Memory B cell (primary cell): ENCODE measurements around the gene TSPAN5.

ENCODE experiments used
- ATAC-seq: fragments of 150-1000 bp; cut with Tn5 transposase; 2 replicates; pipeline ENCODE4 v1.10.0; 2021; ENCODE audit warnings: low read depth, mild to moderate bottlenecking, moderate library complexity
- DNase-seq, 2 donors: peaks; one replicate each; pipeline ENCODE4 v3.0.0; 2022; ENCODE audit warnings: low spot score in 2 of 2
- H3K27ac Mint-ChIP-seq: one replicate; pipeline ENCODE4 v1.8.0; 2022; ENCODE audit warnings: mild to moderate bottlenecking, moderate library complexity, mixed read lengths
- H3K27me3 Mint-ChIP-seq: one replicate; pipeline ENCODE4 v1.8.0; 2022; ENCODE audit warnings: mixed read lengths
- H3K36me3 Mint-ChIP-seq: one replicate; pipeline ENCODE4 v1.8.0; 2022; ENCODE audit warnings: mild to moderate bottlenecking, mixed read lengths
- H3K4me1 Mint-ChIP-seq: one replicate; pipeline ENCODE4 v1.8.0; 2022; ENCODE audit warnings: mixed read lengths
- H3K4me3 Mint-ChIP-seq: one replicate; pipeline ENCODE4 v1.8.0; 2022; ENCODE audit warnings: mild to moderate bottlenecking, moderate library complexity, mixed read lengths
- H3K9me3 Mint-ChIP-seq: one replicate; pipeline ENCODE4 v1.8.0; 2022; ENCODE audit warnings: mixed read lengths

The TSPAN5 gene

GRCh38 chr4:98599617-98600205 is 58.7 kb downstream of the TSPAN5 start:
- peaks cover 5% of the 10 kb centered on the region for H3K9me3 Mint-ChIP-seq

GRCh38 chr4:98586962-98587354 is 71.5 kb downstream of the TSPAN5 start:
- Mint-ChIP-seq H3K9me3 (no peaks in the 10 kb centered on the region), H3K4me3 (no peak overlapping the region), H3K27ac (no peak overlapping the region), H3K27me3 (no peaks in the 10 kb centered on the region), H3K36me3 (no peaks in the 10 kb centered on the region), H3K4me1 (peaks cover 6% of the 10 kb centered on the region)
- ATAC-seq (no peak), DNase-seq (no peak)

More at GRCh38 chr4:98599617-98600205, 58.7 kb downstream of the TSPAN5 start:
- Mint-ChIP-seq H3K27ac (no peak overlapping the region), H3K4me1 (peaks cover 22% of the 10 kb centered on the region), H3K4me3 (no peak overlapping the region), H3K36me3 (peaks cover 12% of the 10 kb centered on the region), H3K27me3 (no peaks in the 10 kb centered on the region)
- DNase-seq (no peak), ATAC-seq (no peak)

GRCh38 chr4:98586291-98586961 is 72.0 kb downstream of the TSPAN5 start:
- H3K4me1 Mint-ChIP-seq, result peaks cover 7% of the 10 kb centered on the region
- no peak overlapping the region for H3K27ac Mint-ChIP-seq
- no peaks in the 10 kb centered on the region for H3K9me3 Mint-ChIP-seq
- DNase-seq (no peak), ATAC-seq (no peak)
- H3K27me3 Mint-ChIP-seq, result no peaks in the 10 kb centered on the region
- no peak overlapping the region for H3K4me3 Mint-ChIP-seq
- no peaks in the 10 kb centered on the region for H3K36me3 Mint-ChIP-seq

GRCh38 chr4:98585596-98585995 is 72.8 kb downstream of the TSPAN5 start:
- Mint-ChIP-seq H3K9me3 (no peaks in the 10 kb centered on the region), H3K27ac (no peak overlapping the region), H3K4me3 (no peak overlapping the region), H3K27me3 (no peaks in the 10 kb centered on the region), H3K4me1 (peaks cover 13% of the 10 kb centered on the region), H3K36me3 (no peaks in the 10 kb centered on the region)
- no peak for ATAC-seq
- no peak for DNase-seq

GRCh38 chr4:98584265-98584664 is 74.1 kb downstream of the TSPAN5 start:
- no peak overlapping the region for H3K27ac Mint-ChIP-seq
- H3K27me3 Mint-ChIP-seq, result no peaks in the 10 kb centered on the region
- no peak for ATAC-seq
- H3K36me3 Mint-ChIP-seq, result no peaks in the 10 kb centered on the region
- no peak overlapping the region for H3K4me3 Mint-ChIP-seq
- DNase-seq, result no peak
- H3K4me1 Mint-ChIP-seq, result peaks cover 18% of the 10 kb centered on the region
- H3K9me3 Mint-ChIP-seq, result no peaks in the 10 kb centered on the region

- no peak overlapping the region for H3K4me3 Mint-ChIP-seq
- DNase-seq (no peak), ATAC-seq (no peak)
- H3K4me1 Mint-ChIP-seq, result peaks cover 25% of the 10 kb centered on the region
- H3K9me3 Mint-ChIP-seq, result no peaks in the 10 kb centered on the region
- no peak overlapping the region for H3K27ac Mint-ChIP-seq
- H3K36me3 Mint-ChIP-seq, result no peaks in the 10 kb centered on the region
- H3K27me3 Mint-ChIP-seq, result no peaks in the 10 kb centered on the region
Observed at GRCh38 chr4:98583265-98583664, 75.1 kb downstream of the TSPAN5 start.

GRCh38 chr4:98581126-98581525 is 77.3 kb downstream of the TSPAN5 start:
- H3K4me1 Mint-ChIP-seq, result peaks cover 31% of the 10 kb centered on the region
- peaks cover under 1% of the 10 kb centered on the region for H3K36me3 Mint-ChIP-seq
- H3K27me3 Mint-ChIP-seq, result no peaks in the 10 kb centered on the region
- no peaks in the 10 kb centered on the region for H3K9me3 Mint-ChIP-seq
- DNase-seq (no peak), ATAC-seq (no peak)
- H3K4me3 Mint-ChIP-seq, result peak overlapping the region; percentile 28
- H3K27ac Mint-ChIP-seq, result no peak overlapping the region

- ATAC-seq (peak; percentile 80), DNase-seq (no peak)
- H3K9me3 Mint-ChIP-seq, result no peaks in the 10 kb centered on the region
- H3K4me1 Mint-ChIP-seq, result peaks cover 31% of the 10 kb centered on the region
- H3K27ac Mint-ChIP-seq, result no peak overlapping the region
- H3K36me3 Mint-ChIP-seq, result peaks cover 10% of the 10 kb centered on the region
- no peaks in the 10 kb centered on the region for H3K27me3 Mint-ChIP-seq
- no peak overlapping the region for H3K4me3 Mint-ChIP-seq
Observed at GRCh38 chr4:98577956-98578355, 80.5 kb downstream of the TSPAN5 start.

DNA sequence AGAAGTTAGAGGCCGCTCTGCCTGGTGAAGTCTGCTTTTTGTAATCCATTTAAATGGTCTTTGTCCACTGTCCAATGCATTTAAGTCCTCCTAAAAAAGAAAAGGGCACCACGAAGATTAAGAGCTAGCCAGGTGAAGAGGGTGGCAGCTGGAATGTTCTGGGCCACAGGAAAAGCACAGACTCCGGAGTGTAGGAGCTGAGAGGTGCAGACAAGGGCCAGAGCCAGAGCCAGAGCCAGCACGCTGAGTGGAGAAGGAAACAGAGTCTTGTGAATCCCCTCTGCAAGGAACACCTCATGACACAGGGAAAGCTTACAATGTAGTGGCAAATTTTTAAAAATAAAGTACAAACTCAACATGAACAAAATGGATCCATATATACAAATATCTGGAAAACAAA is 83.6 kb downstream of the TSPAN5 start:
- no peak for ATAC-seq
- Mint-ChIP-seq H3K4me3 (no peak overlapping the region), H3K9me3 (no peaks in the 10 kb centered on the region), H3K27ac (no peak overlapping the region), H3K36me3 (peaks cover 10% of the 10 kb centered on the region), H3K4me1 (peaks cover 19% of the 10 kb centered on the region), H3K27me3 (no peaks in the 10 kb centered on the region)
- no peak for DNase-seq

GRCh38 chr4:98573791-98574190 is 84.6 kb downstream of the TSPAN5 start:
- DNase-seq (no peak), ATAC-seq (no peak)
- Mint-ChIP-seq H3K9me3 (no peaks in the 10 kb centered on the region), H3K36me3 (peaks cover 12% of the 10 kb centered on the region), H3K27me3 (no peaks in the 10 kb centered on the region), H3K4me3 (no peak overlapping the region), H3K4me1 (peaks cover 14% of the 10 kb centered on the region), H3K27ac (no peak overlapping the region)

DNA sequence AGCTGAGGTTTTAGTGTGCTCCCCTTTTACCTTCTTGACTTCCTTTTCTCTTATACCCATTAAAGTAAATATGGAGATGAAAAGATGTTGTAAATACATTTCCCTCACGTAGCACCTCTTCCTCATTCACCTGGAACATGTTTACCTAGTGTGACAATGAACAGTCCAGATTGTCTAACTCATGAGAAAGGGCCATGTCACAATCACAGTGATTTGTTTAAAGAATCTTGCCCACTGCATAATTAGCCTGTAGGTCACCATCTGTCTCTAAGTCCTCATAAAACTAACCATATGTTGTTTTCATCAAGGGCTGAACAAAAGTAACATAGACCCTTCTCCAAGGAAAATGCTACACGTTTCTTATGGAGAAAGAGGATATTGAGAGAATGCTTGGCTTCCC is 85.7 kb downstream of the TSPAN5 start:
- Mint-ChIP-seq H3K4me1 (peaks cover 7% of the 10 kb centered on the region), H3K4me3 (no peak overlapping the region), H3K9me3 (no peaks in the 10 kb centered on the region), H3K36me3 (peaks cover 12% of the 10 kb centered on the region), H3K27me3 (no peaks in the 10 kb centered on the region), H3K27ac (no peak overlapping the region)
- no peak for ATAC-seq
- DNase-seq, result no peak

- no peak for DNase-seq
- Mint-ChIP-seq H3K27me3 (no peaks in the 10 kb centered on the region), H3K4me3 (no peak overlapping the region), H3K4me1 (peaks cover 8% of the 10 kb centered on the region), H3K9me3 (no peaks in the 10 kb centered on the region), H3K36me3 (peaks cover 12% of the 10 kb centered on the region), H3K27ac (no peak overlapping the region)
- ATAC-seq, result peak; percentile 44
Observed at GRCh38 chr4:98571161-98571786, 87.1 kb downstream of the TSPAN5 start.

DNA sequence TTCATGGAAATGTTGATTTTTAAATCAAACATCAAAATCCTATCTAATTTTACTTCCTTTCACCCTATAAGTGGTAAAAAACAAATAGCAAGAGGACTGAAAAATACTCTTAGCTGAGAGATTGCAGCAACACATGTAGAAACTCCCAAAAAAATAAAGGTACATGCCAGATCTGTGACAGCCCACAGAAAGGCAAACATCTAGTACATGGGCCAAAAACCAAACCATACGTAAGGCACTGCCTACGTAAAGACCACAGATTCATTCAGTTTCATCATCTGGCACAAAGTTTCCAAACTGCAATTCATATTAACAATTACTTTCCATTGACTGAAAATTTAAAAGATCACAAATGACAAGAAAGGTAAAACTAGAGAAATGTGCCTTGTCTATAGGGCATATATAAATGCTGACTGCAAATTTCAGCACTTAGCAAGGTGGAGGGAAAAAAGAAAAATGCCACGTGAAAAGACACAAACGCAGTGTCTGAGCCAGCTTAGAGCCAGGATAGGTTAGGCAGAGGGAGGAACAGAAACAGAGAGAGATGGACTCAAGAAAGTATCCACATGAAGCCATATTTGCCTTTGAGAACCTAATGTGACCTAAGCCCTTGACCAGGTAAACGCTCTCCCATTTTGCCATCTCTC is 88.1 kb downstream of the TSPAN5 start:
- Mint-ChIP-seq H3K36me3 (peaks cover 10% of the 10 kb centered on the region), H3K27me3 (no peaks in the 10 kb centered on the region), H3K4me3 (no peak overlapping the region), H3K27ac (no peak overlapping the region), H3K9me3 (no peaks in the 10 kb centered on the region), H3K4me1 (peaks cover 9% of the 10 kb centered on the region)
- ATAC-seq, result no peak
- no peak for DNase-seq

- no peak for DNase-seq
- H3K4me3 Mint-ChIP-seq, result no peak overlapping the region
- peaks cover 9% of the 10 kb centered on the region for H3K4me1 Mint-ChIP-seq
- H3K27ac Mint-ChIP-seq, result no peak overlapping the region
- no peaks in the 10 kb centered on the region for H3K27me3 Mint-ChIP-seq
- H3K36me3 Mint-ChIP-seq, result peaks cover 3% of the 10 kb centered on the region
- no peak for ATAC-seq
- no peaks in the 10 kb centered on the region for H3K9me3 Mint-ChIP-seq
Observed at GRCh38 chr4:98568941-98569663, 89.3 kb downstream of the TSPAN5 start.
